GM19397 (cell line): ENCODE results near the gene SEMA4G.

Experiments
- ATAC-seq: cut with Tn5 transposase; IDR thresholded peaks from one replicate; pipeline ENCODE4 v1.9.1; 2021; ENCODE audit warnings: mild to moderate bottlenecking, moderate library complexity; ENCODE audit not compliant: unreplicated experiment

Gene SEMA4G

GRCh38 chr10:100969187-100970075 is at the start of gene SEMA4G:
Gene SEMA4G (plus strand): TSS chr10:100969504. CDS start chr10:100972913, 3,409 bp downstream.
- ATAC-seq, result no peak

DNA sequence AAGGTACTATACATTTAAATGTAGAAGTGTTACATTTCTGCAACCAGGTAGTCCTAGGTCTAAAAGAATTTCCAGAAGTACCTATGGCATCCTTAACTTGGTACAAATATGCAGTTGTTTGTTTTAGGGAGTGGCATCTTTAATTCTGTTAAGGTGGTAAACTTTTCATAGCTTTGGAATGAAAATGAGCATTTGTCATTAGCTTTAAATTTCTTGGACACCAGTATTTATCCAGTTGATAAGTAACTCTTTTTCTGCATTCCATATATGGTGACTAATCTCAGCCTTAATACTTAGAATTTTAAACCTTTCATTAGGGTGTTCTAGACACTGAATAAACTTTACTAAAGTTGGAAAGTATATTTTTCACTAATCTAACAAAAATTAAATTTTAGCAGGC is 45.7 kb upstream of the SEMA4G start:
- ATAC-seq, result no peak

GRCh38 chr10:100927266-100927665 is 42.0 kb upstream of the SEMA4G start:
- no peak for ATAC-seq

DNA sequence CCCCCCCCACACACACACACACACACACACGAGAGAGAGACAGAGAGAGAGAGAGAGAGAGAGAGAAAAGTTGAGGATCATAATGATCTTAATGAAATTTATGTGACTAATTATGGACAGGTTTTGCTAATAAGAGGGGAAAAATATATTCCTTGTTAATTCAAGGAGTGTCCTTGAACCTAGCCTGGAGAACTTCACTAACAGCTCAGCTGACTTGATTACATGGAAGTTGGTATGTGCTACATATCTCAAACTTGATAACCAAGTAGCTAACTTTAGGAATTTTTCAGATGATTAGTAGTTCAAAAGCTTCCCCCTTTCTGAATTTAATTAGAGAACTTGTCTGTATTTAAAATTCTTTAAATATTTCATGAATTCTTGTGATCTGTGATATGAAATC is 41.3 kb upstream of the SEMA4G start:
- ATAC-seq, result no peak

DNA sequence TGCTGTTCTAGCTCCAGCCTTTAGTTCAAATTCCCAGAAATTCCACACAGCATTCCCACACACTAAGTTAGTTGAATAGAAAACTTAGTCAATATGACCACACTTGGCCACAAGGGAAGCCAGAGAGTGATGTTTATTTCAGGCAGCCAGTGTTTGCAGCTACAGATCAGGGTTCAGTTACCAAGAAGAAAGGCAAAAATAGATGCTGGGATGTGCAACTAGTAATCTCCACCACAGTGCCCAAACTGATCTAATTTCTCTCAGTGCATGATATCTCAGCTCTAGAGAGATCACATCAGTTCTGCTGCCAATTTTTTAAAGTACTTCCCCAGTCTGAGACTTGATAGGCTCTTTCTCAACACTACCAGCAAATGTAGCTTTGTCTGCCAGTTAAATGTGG is 38.9 kb upstream of the SEMA4G start:
- no peak for ATAC-seq

DNA sequence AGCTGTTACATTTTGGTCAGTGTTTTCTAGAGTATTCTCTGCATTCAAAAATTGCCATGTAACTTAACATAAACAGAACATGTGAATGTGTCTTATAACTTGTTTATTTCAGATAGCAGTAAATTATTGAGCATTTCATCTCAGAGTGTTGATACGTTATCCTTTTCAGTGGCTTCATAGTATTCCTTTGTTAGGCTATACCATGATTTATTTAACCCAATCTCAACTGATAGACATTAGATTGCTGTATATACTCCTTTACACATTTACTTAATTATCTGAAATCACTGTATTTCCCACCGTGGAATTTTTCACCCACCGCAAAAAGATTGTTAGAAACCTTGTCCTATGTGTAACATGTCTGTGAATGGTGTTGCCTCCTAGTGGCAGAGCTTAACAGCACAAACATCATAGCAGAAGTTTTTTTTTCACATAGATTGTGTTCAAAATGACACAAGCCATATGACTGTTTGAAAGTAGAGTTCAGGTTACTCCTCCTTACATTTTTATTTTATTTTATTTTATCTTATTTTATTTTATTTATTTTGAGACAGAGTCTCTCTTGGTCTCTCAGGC is 35.1 kb upstream of the SEMA4G start:
- ATAC-seq, result no peak

DNA sequence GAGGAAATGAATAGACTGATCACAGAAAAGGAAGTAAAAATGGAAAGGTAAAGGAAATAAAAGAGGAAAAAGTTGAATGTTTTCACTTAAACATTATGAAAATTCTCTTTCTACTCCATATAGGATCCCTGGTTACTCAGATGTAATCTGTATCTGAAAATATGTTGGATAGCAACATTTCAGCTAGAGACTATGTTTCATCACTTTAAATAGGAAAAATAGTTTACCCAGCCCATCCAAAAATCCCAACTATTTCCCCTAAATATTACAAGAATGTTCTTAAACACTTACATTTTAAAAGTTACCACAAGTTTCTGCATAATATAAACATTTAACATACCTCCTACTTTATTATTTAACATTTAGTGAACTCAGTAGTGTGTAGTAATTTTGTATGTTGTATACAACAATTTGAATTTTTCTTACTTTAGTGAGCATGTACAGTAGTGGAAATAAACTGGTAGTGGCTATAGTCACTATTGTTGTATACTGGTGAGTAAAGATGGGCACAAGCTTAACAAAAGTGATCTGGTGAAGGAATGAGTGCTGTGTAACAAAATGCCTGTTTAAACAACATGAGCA is 29.4 kb upstream of the SEMA4G start:
- ATAC-seq, result no peak

GRCh38 chr10:100942229-100942628 is 27.1 kb upstream of the SEMA4G start:
- ATAC-seq, result no peak

DNA sequence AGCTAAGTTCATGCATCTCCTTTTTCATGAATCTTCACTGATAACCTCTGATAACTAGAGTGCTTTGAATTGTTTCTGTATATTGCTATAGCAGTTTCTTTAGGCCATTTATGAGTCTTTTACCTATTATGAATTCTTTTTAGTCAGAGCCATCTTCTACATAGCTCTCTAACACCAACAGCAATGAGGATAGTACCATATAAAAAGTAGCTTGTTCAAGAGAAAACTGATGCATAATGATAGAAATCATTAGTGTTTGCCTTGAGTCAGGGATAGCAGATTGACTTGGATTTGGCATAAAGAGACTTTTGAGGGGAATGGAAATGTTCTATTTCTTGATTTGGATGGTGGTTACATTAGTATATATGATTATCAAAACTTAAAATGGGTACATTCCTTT is 25.8 kb upstream of the SEMA4G start:
- no peak for ATAC-seq

- no peak for ATAC-seq
Measured at GRCh38 chr10:100945754-100946153, 23.6 kb upstream of the SEMA4G start.

DNA sequence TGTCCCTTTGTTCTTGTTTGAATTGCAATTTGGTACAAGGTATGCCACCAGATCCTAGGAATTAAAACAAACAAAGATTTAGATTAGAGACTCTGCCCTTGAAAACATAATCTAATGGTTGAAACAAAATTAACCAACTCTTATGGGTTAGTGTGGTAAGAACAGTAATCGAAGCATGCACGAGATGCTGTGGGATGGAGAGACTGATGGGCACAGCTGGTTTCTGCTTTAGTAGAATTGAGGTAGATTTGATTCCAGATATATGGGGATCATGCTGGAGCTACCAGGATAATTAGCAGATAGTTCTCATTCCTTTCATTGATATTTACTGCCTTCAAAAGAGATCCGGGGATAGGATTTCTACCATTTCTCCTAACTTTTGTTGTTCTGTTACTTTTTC is 20.4 kb upstream of the SEMA4G start:
- no peak for ATAC-seq

GRCh38 chr10:100960251-100960650 is 9.1 kb upstream of the SEMA4G start:
- no peak for ATAC-seq

DNA sequence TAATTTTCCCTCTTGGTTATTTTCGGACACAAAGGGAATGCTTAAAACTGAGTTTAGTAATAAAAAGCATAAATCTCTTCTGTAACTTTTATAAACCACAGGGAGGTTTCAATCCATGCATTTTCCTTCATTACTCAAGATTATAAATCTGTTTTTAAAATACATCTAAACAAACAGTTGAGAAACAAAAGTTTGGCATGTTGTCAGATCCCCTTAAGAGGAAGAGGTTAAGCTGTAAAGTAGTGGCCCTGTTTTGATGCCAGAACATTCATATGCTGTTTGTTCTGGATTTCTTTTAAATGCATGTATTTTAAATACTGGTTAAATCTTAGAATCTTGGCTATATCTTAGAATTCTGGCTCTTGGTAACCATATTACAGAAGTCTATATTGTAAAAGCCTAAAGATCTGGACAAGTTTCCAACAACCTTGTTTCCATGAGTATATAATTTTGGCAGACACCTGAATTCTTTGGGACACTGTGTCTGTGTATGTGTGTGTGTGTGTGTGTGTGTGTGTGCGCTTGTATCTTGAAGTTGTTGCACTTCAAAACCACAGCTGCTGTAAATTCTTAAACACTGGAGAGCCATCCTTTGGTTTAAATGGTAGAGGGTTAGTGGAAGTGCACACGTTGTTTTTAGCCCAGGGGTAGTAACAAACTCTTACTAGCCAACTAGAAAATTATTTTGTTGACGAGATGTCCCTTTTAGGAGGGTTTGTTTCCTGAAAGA is 6.8 kb upstream of the SEMA4G start:
- ATAC-seq, result no peak

DNA sequence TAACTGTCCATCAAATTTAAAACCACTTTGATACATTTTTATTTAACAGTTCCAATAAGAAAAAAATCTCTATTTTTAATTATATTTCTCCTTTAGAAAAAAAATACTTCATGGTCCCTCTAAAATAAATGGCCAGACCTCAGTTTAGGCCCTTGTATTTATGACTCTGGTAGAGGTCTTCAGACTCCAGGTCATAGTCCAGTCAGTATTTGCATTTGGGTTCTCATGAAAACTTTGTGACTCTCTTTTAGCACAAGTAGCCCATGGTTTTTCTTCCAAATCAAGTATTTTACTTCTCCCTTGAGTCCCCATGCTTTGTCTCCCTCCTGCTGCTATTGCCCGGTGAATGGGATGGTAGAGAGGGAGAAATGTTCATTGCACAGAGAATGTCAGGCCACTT is 5.5 kb upstream of the SEMA4G start:
- ATAC-seq, result no peak

DNA sequence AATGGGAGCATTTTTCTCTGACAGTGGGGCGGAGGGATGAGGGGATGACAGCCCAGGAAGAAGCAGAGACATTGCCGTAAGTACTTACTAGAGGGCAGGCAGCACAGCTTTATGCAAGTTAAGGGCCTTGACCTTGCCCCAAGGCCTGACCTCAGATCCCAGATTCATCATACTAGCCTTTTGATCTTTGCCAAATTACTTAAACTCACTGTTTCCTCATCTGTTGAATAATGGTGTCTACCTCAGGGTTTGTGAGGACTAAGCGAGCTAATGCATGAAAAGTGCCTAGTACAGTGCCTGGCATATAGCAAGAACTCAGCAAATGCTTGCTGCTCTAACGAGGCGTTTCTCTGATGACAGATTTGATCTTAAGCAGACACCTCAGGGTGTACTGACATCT is 3.5 kb upstream of the SEMA4G start:
- ATAC-seq, result no peak

- no peak for ATAC-seq
Measured at GRCh38 chr10:100966887-100967286, 2.4 kb upstream of the SEMA4G start.

DNA sequence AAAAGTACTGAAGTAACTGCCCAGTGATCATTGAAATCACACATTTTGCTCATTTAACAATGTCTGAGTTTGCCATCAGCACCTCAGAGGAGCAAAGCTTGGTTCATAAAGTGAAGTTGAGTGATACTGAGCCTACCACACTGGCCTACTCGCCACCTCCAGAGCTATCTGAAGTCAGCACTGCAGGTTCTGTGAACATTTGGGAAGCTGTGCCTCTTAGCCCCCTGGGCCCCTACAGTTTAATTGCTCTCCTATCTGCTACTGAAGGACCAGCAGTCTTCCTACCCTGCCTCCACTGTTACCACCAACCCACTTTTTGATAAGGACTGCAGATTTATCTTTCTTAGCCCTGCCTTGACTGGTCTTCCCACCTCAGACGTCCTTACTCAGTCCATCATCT is 2.0 kb upstream of the SEMA4G start:
- no peak for ATAC-seq

GRCh38 chr10:100968062-100968736 is 1.1 kb upstream of the SEMA4G start:
- ATAC-seq, result no peak

- ATAC-seq, result no peak
Measured at GRCh38 chr10:100968863-100969186, 479 bp upstream of the SEMA4G start.

DNA sequence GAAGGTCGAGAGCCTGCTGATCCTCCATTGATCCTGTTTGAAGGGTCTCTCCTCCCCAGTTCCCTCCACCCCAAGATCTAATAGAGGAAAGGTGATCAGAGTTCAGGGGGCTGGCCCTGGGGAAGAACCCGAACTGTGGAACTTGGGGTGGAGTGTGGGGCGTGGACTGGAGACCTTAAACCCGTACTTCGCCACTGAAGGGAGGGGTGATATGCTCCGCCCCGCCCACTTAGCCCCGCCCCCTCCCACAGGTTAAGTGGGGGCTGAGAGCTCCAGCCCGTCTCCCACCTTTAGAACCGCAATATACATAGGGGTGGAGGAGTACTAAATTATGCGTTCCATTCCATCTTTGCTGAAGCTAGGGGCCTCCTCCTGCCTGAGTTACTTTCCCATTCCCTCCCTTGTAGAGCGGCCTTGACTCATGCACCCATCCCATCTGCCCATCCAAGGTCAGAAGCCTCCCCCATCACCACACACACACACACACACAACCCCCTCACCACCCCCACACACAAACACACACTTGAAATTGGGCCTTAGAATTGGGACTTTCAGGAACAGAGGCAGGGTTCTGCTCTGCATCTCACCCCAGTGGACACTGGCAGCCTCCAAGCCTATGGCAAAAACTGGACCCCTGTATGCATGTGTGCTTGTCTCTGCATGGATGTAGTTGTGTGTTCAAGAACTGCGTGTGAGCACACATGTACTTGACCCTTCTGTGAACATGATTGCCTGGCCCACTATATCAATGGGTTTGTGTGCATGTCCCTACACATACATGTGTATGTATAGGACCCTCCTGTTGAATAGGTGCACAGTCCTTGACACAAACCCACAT is 991 bp downstream of the SEMA4G start:
- no peak for ATAC-seq
